ENCODE measurements around the gene RTL10. TPM values are rescaled to one million over a fixed set of nuclear protein-coding genes. Genes with fewer than 3 reads are reported as not detected.

RTL10 gene
- total and polyA plus RNA-seq, 4 donors, result 11.0 to 18.7 (median 14.7) TPM

GRCh38 chr22:19819911-19820879 lies 34.5 kb downstream of the RTL10 start:
- no peaks in the 10 kb centered on the region for H3K9me3 ChIP-seq (ENCODE audit: control insufficient read depth, insufficient read depth, low read length)
- WGBS (ENCODE audit: insufficient coverage), result 94% methylated on average over 21 of the region's 21 CpGs
- H3K4me3 ChIP-seq (ENCODE audit: low read depth, low read length), result no peak overlapping the region
- no peak overlapping the region for H3K27ac ChIP-seq (ENCODE audit: low read depth, low read length)
- H3K27me3 ChIP-seq (ENCODE audit: control insufficient read depth, insufficient read depth, low read length), result no peaks in the 10 kb centered on the region
- peaks cover 37% of the 10 kb centered on the region for H3K36me3 ChIP-seq (ENCODE audit: control insufficient read depth, insufficient read depth, low read length)
- no peak for DNase-seq (ENCODE audit: low read depth in 4 of 6, low spot score in 6 of 6)
- H3K4me1 ChIP-seq (ENCODE audit: control insufficient read depth, insufficient read depth, low read length), result peaks cover 16% of the 10 kb centered on the region

- no peak overlapping the region for H3K4me3 ChIP-seq (ENCODE audit: low read depth, low read length)
- H3K9me3 ChIP-seq (ENCODE audit: control insufficient read depth, insufficient read depth, low read length), result no peaks in the 10 kb centered on the region
- WGBS (ENCODE audit: insufficient coverage), result 94% methylated on average over 14 of the region's 14 CpGs
- DNase-seq (ENCODE audit: low read depth in 4 of 6, low spot score in 6 of 6), result no peak
- H3K27me3 ChIP-seq (ENCODE audit: control insufficient read depth, insufficient read depth, low read length), result no peaks in the 10 kb centered on the region
- no peak overlapping the region for H3K27ac ChIP-seq (ENCODE audit: low read depth, low read length)
- peaks cover 40% of the 10 kb centered on the region for H3K36me3 ChIP-seq (ENCODE audit: control insufficient read depth, insufficient read depth, low read length)
- peaks cover 13% of the 10 kb centered on the region for H3K4me1 ChIP-seq (ENCODE audit: control insufficient read depth, insufficient read depth, low read length)
Measured at GRCh38 chr22:19819208-19819910, 35.3 kb downstream of the RTL10 start.

GRCh38 chr22:19818324-19819207 lies 36.1 kb downstream of the RTL10 start:
- Histone ChIP-seq H3K4me1 (ENCODE audit: control insufficient read depth, insufficient read depth, low read length) (peaks cover 12% of the 10 kb centered on the region), H3K4me3 (ENCODE audit: low read depth, low read length) (no peak overlapping the region), H3K27ac (ENCODE audit: low read depth, low read length) (no peak overlapping the region), H3K9me3 (ENCODE audit: control insufficient read depth, insufficient read depth, low read length) (no peaks in the 10 kb centered on the region), H3K36me3 (ENCODE audit: control insufficient read depth, insufficient read depth, low read length) (peaks cover 40% of the 10 kb centered on the region), H3K27me3 (ENCODE audit: control insufficient read depth, insufficient read depth, low read length) (no peaks in the 10 kb centered on the region)
- 85% methylated on average over 17 of the region's 17 CpGs for WGBS (ENCODE audit: insufficient coverage)
- DNase-seq (ENCODE audit: low read depth in 4 of 6, low spot score in 6 of 6), result no peak

- DNase-seq (ENCODE audit: low read depth in 4 of 6, low spot score in 6 of 6), result no peak
- 95% methylated on average over 9 of the region's 14 CpGs for WGBS (ENCODE audit: insufficient coverage)
Measured at GRCh38 chr22:19816372-19817119, 38.1 kb downstream of the RTL10 start.

GRCh38 chr22:19815823-19816290 lies 38.8 kb downstream of the RTL10 start:
- Histone ChIP-seq H3K36me3 (ENCODE audit: control insufficient read depth, insufficient read depth, low read length) (peaks cover 43% of the 10 kb centered on the region), H3K4me1 (ENCODE audit: control insufficient read depth, insufficient read depth, low read length) (peaks cover 27% of the 10 kb centered on the region), H3K9me3 (ENCODE audit: control insufficient read depth, insufficient read depth, low read length) (no peaks in the 10 kb centered on the region), H3K27me3 (ENCODE audit: control insufficient read depth, insufficient read depth, low read length) (no peaks in the 10 kb centered on the region), H3K27ac (ENCODE audit: low read depth, low read length) (no peak overlapping the region), H3K4me3 (ENCODE audit: low read depth, low read length) (no peak overlapping the region)
- 84% methylated on average over 16 of the region's 16 CpGs for WGBS (ENCODE audit: insufficient coverage)
- DNase-seq (ENCODE audit: low read depth in 4 of 6, low spot score in 6 of 6), result no peak

More at GRCh38 chr22:19816372-19817119, 38.1 kb downstream of the RTL10 start:
- Histone ChIP-seq H3K4me3 (ENCODE audit: low read depth, low read length) (no peak overlapping the region), H3K36me3 (ENCODE audit: control insufficient read depth, insufficient read depth, low read length) (peaks cover 45% of the 10 kb centered on the region), H3K27me3 (ENCODE audit: control insufficient read depth, insufficient read depth, low read length) (no peaks in the 10 kb centered on the region), H3K9me3 (ENCODE audit: control insufficient read depth, insufficient read depth, low read length) (no peaks in the 10 kb centered on the region), H3K4me1 (ENCODE audit: control insufficient read depth, insufficient read depth, low read length) (peaks cover 23% of the 10 kb centered on the region), H3K27ac (ENCODE audit: low read depth, low read length) (no peak overlapping the region)

GRCh38 chr22:19815093-19815822 lies 39.4 kb downstream of the RTL10 start:
- no peaks in the 10 kb centered on the region for H3K9me3 ChIP-seq (ENCODE audit: control insufficient read depth, insufficient read depth, low read length)
- WGBS (ENCODE audit: insufficient coverage), result 91% methylated on average over 16 of the region's 18 CpGs
- DNase-seq (ENCODE audit: low read depth in 4 of 6, low spot score in 6 of 6), result no peak
- no peak overlapping the region for H3K4me3 ChIP-seq (ENCODE audit: low read depth, low read length)
- no peaks in the 10 kb centered on the region for H3K27me3 ChIP-seq (ENCODE audit: control insufficient read depth, insufficient read depth, low read length)
- H3K27ac ChIP-seq (ENCODE audit: low read depth, low read length), result no peak overlapping the region
- peaks cover 30% of the 10 kb centered on the region for H3K4me1 ChIP-seq (ENCODE audit: control insufficient read depth, insufficient read depth, low read length)
- H3K36me3 ChIP-seq (ENCODE audit: control insufficient read depth, insufficient read depth, low read length), result peaks cover 43% of the 10 kb centered on the region

DNA sequence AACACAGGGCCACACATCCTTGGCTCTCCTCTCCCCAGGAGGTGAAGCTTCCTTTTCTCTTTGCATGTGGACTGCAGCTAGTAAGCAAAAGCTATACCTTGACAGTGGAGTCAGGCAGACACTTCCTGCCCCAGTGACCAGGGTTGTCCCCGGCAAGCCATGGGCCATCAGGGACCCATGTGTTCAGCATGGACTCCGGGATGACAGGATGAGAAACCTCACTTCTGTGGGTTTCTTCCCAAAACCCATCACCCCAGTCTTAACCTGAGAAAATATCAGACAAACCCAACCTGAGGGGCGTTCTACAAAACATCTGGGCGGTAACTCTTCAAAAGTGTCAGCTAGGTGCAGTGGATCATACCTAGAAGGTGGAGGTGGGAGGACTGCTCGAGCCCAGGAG lies 40.2 kb downstream of the RTL10 start:
- Histone ChIP-seq H3K4me1 (ENCODE audit: control insufficient read depth, insufficient read depth, low read length) (peaks cover 32% of the 10 kb centered on the region), H3K9me3 (ENCODE audit: control insufficient read depth, insufficient read depth, low read length) (no peaks in the 10 kb centered on the region), H3K27me3 (ENCODE audit: control insufficient read depth, insufficient read depth, low read length) (no peaks in the 10 kb centered on the region), H3K27ac (ENCODE audit: low read depth, low read length) (no peak overlapping the region), H3K36me3 (ENCODE audit: control insufficient read depth, insufficient read depth, low read length) (peaks cover 36% of the 10 kb centered on the region), H3K4me3 (ENCODE audit: low read depth, low read length) (no peak overlapping the region)
- WGBS (ENCODE audit: insufficient coverage), result 93% methylated on average over 4 of the region's 5 CpGs
- DNase-seq (ENCODE audit: low read depth in 4 of 6, low spot score in 6 of 6), result no peak

- Histone ChIP-seq H3K4me3 (ENCODE audit: low read depth, low read length) (no peak overlapping the region), H3K27ac (ENCODE audit: low read depth, low read length) (no peak overlapping the region), H3K27me3 (ENCODE audit: control insufficient read depth, insufficient read depth, low read length) (no peaks in the 10 kb centered on the region), H3K36me3 (ENCODE audit: control insufficient read depth, insufficient read depth, low read length) (peaks cover 29% of the 10 kb centered on the region), H3K9me3 (ENCODE audit: control insufficient read depth, insufficient read depth, low read length) (no peaks in the 10 kb centered on the region), H3K4me1 (ENCODE audit: control insufficient read depth, insufficient read depth, low read length) (peaks cover 30% of the 10 kb centered on the region)
- WGBS (ENCODE audit: insufficient coverage), result 96% methylated on average over 8 of the region's 11 CpGs
- no peak for DNase-seq (ENCODE audit: low read depth in 4 of 6, low spot score in 6 of 6)
Measured at GRCh38 chr22:19812910-19813309, 41.8 kb downstream of the RTL10 start.

Data from spinal cord (tissue), 10 donors.